BE2C (cell line): ENCODE results near the gene SCAF1.

ENCODE experiments used
- DNase-seq: peaks from one replicate; pipeline ENCODE4 v3.0.0-alpha.2; 2020
- H3K27me3 ChIP-seq: fragments of 250-450 bp; sonication (Bioruptor Pico); 2 replicates; pipeline ENCODE4 v1.5.1; 2020; ENCODE audit warnings: mild to moderate bottlenecking
- H3K36me3 ChIP-seq: fragments of 250-450 bp; sonication (Bioruptor Pico); 2 replicates; pipeline ENCODE4 v1.5.1; 2020; ENCODE audit warnings: mild to moderate bottlenecking
- H3K4me1 ChIP-seq: fragments of 250-450 bp; sonication (Bioruptor Pico); 2 replicates; pipeline ENCODE4 v1.5.1; 2020
- H3K4me3 ChIP-seq: 2 replicates; pipeline ENCODE4 v1.5.1; 2011; ENCODE audit warnings: low read depth, low read length
- H3K9me3 ChIP-seq: fragments of 250-450 bp; sonication (Bioruptor Pico); 2 replicates; pipeline ENCODE4 v1.5.1; 2020
- TF ChIP-seq, protein P1 (sequence below): IDR thresholded peaks from 2 replicates; pipeline ENCODE4 v1.5.1; 2012; ENCODE audit warnings: mild to moderate bottlenecking, low read depth, low read length

Gene SCAF1

GRCh38 chr19:49599378-49600295 lies 42.4 kb upstream of the SCAF1 start:
- no peak for DNase-seq
- Histone ChIP-seq H3K4me1 (no peaks in the 10 kb centered on the region), H3K27me3 (no peaks in the 10 kb centered on the region), H3K9me3 (no peaks in the 10 kb centered on the region), H3K4me3 (no peak overlapping the region), H3K36me3 (peaks cover 85% of the 10 kb centered on the region)
- TF ChIP-seq, protein P1, sequence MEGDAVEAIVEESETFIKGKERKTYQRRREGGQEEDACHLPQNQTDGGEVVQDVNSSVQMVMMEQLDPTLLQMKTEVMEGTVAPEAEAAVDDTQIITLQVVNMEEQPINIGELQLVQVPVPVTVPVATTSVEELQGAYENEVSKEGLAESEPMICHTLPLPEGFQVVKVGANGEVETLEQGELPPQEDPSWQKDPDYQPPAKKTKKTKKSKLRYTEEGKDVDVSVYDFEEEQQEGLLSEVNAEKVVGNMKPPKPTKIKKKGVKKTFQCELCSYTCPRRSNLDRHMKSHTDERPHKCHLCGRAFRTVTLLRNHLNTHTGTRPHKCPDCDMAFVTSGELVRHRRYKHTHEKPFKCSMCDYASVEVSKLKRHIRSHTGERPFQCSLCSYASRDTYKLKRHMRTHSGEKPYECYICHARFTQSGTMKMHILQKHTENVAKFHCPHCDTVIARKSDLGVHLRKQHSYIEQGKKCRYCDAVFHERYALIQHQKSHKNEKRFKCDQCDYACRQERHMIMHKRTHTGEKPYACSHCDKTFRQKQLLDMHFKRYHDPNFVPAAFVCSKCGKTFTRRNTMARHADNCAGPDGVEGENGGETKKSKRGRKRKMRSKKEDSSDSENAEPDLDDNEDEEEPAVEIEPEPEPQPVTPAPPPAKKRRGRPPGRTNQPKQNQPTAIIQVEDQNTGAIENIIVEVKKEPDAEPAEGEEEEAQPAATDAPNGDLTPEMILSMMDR: no peak

GRCh38 chr19:49601482-49602038 lies 40.4 kb upstream of the SCAF1 start:
- no peak for DNase-seq
- peaks cover 85% of the 10 kb centered on the region for H3K36me3 ChIP-seq

GRCh38 chr19:49602806-49603205 lies 39.2 kb upstream of the SCAF1 start:
- H3K36me3 ChIP-seq: peaks cover 81% of the 10 kb centered on the region

More at GRCh38 chr19:49601482-49602038, 40.4 kb upstream of the SCAF1 start:
- H3K4me1 ChIP-seq: no peaks in the 10 kb centered on the region
- TF ChIP-seq, protein P1: no peak
- H3K4me3 ChIP-seq: no peak overlapping the region
- no peaks in the 10 kb centered on the region for H3K27me3 ChIP-seq
- H3K9me3 ChIP-seq: no peaks in the 10 kb centered on the region

DNA sequence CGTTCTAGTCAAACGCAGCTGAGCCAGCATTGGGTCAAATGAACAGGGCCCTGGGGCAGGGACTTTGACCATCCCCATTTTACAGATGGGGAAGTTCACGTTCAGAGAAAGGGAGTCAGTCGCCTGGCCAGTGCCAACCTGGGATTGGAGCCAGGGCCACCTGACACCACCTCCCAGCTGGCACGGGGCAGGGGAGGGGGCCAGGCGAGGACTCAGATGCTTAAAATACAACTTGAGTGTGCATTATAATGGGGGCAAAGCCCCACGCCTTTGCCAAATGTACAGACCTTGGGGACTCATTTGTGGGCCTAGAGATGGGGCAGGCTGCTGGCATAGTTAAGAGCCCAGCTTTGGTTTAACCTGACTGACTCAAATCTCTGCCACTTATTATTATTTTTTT lies 36.4 kb upstream of the SCAF1 start:
- Histone ChIP-seq H3K4me1 (no peaks in the 10 kb centered on the region), H3K36me3 (peaks cover 69% of the 10 kb centered on the region), H3K4me3 (no peak overlapping the region), H3K27me3 (no peaks in the 10 kb centered on the region), H3K9me3 (no peaks in the 10 kb centered on the region)
- DNase-seq: no peak
- TF ChIP-seq, protein P1: no peak

More at GRCh38 chr19:49602806-49603205, 39.2 kb upstream of the SCAF1 start:
- DNase-seq: no peak
- Histone ChIP-seq H3K27me3 (no peaks in the 10 kb centered on the region), H3K9me3 (no peaks in the 10 kb centered on the region), H3K4me1 (no peaks in the 10 kb centered on the region), H3K4me3 (no peak overlapping the region)
- TF ChIP-seq, protein P1: no peak

DNA sequence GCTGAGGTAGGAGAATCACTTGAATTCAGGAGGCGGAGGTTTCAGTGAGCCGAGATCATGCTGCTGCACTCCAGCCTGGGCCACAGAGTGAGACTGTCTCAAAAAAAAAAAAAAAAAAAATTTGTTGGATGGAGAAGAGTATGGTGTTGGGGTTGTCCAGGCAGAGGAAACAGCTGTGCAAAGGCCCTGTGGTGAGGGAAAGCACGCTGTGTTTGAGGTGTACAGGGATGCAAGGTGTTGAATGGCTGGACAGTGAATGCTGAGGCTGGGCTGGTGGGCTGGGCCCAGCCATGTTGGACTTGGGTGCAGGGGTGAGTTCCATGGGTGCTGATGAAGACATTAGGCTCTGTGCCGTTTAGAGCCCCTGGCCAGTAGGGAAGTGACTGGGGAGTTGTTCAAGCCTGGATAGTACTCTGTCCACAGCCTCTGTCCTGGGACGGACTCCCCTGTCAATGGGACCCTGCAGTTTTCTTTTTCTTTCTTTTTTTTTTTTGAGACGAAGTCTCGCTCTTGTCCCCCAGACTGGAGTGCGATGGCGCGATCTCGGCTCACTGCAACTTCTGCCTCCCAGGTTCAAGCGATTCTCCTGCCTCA lies 32.4 kb upstream of the SCAF1 start:
- TF ChIP-seq, protein P1: no peak
- H3K9me3 ChIP-seq: no peaks in the 10 kb centered on the region
- no peaks in the 10 kb centered on the region for H3K4me1 ChIP-seq
- H3K27me3 ChIP-seq: no peaks in the 10 kb centered on the region
- H3K36me3 ChIP-seq: peaks cover 41% of the 10 kb centered on the region
- DNase-seq: no peak
- no peak overlapping the region for H3K4me3 ChIP-seq
